ENCODE data around the gene TAAR6. TPM values are rescaled to one million over a fixed set of nuclear protein-coding genes. Genes with fewer than 3 reads are reported as not detected.
"Not testable (repeated sequence)": the region's sequence is repeated elsewhere in the genome, so short reads cannot be mapped to it uniquely, and the experiment has no call there.

TAAR6 gene
- total RNA-seq, 4 donors from 2014 or later = not detected

DNA sequence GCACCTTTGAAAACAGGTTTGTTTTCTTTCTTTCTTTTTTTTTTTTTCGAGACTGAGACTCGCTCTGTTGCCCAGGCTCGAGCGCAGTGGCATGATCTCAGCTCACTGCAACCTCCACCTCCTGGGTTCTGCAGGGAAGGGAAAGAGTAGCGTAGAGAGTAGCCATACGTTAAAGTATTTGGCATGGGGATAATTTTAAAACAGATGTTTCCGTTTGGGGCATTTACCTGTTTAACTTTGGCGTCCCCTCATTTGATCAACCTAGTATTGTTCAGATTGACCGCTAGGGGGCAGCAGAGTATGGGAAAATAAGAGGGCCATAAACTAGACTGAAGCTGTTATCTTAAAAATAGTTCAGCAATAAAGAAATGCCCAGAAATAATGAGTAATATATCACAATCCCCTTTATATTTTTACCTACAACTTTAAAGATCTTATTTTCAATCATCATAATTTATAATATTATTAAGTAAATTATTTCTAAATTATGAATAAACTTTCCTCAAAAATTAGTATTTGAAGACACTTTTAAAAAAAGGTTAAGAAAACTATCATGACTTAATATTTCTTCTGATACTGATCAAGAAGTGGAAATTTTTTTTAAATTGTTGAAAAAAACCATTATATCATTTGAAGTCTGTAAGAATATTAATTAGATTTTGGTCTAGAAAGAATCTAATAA is 39.7 kb upstream of the TAAR6 start:
- DNase-seq (ENCODE audit: low spot score) (peak; percentile 32), ATAC-seq (ENCODE audit: low FRiP score) (peak; percentile 75)
- TF ChIP-seq, protein P1, sequence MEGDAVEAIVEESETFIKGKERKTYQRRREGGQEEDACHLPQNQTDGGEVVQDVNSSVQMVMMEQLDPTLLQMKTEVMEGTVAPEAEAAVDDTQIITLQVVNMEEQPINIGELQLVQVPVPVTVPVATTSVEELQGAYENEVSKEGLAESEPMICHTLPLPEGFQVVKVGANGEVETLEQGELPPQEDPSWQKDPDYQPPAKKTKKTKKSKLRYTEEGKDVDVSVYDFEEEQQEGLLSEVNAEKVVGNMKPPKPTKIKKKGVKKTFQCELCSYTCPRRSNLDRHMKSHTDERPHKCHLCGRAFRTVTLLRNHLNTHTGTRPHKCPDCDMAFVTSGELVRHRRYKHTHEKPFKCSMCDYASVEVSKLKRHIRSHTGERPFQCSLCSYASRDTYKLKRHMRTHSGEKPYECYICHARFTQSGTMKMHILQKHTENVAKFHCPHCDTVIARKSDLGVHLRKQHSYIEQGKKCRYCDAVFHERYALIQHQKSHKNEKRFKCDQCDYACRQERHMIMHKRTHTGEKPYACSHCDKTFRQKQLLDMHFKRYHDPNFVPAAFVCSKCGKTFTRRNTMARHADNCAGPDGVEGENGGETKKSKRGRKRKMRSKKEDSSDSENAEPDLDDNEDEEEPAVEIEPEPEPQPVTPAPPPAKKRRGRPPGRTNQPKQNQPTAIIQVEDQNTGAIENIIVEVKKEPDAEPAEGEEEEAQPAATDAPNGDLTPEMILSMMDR (IDR thresholded peaks at IDR 0.05) = peak in 2 of 3 donors; percentile 21 to 58

DNA sequence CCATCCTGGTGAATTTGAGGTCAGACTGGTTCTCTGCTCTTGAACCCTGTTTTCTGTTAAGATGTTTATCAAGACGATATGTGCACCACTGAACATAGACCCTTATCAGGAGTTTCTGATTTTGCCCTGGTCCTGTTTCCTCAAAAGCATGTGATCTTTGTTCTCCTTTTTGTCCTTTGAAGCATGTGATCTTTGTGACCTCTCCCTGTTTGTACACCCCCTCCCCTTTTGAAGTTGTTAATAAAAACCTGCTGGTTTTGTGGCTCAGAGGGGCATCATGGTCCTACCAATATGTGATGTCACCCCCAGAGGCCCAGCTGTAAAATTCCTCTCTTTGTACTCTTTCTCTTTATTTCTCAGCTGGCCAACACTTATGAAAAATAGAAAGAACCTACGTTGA is 35.6 kb upstream of the TAAR6 start:
- not testable (repeated sequence) for ATAC-seq (ENCODE audit: low FRiP score); DNase-seq (ENCODE audit: low spot score)

DNA sequence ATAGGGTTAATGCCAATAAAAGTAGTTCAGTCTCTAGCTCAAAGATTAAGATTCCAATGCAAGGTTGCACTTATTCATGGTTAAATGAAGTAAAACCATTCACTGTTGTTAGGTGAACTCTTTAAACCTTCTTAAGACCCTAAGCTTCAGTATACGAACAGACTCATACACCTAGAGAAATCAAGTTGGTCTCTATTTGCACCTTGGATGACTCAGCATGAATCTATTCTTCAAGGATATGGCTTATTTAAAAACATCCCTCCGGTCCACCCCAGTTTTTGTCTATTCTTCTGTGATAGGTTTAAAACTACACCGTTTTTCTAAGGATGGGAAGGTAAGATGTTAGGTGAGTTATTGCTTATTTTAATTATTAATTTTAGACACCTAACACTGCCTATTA is 33.0 kb upstream of the TAAR6 start:
- no peak for ATAC-seq (ENCODE audit: low FRiP score)
- no peak for DNase-seq (ENCODE audit: low spot score)
- TF ChIP-seq, protein P1 (IDR thresholded peaks at IDR 0.05) = no peak

DNA sequence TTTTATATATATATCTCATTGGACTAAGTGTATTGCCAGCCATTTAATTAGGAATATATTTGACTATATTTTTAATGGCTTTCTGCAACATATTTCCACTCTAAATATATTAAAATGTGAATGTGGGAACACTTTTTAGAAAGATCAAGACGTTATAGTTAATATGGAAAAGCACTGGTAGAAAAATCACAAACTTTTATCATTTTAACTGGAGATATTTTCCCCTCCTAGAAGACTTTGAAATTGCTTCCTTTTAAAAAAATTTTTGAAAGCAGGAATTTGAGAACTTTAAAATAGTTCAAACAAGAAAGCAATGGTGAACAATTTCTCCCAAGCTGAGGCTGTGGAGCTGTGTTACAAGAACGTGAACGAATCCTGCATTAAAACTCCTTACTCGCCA is 32.1 kb upstream of the TAAR6 start, which contains the start of gene TAAR9:
Gene TAAR9 (plus strand): TSS at position 301 of the 400 bp plus-strand sequence. CDS start 13 bp downstream, at position 314.
- TF ChIP-seq, protein P1 (IDR thresholded peaks at IDR 0.05) = no peak
- ATAC-seq (ENCODE audit: low FRiP score) (no peak), DNase-seq (ENCODE audit: low spot score) (no peak)

DNA sequence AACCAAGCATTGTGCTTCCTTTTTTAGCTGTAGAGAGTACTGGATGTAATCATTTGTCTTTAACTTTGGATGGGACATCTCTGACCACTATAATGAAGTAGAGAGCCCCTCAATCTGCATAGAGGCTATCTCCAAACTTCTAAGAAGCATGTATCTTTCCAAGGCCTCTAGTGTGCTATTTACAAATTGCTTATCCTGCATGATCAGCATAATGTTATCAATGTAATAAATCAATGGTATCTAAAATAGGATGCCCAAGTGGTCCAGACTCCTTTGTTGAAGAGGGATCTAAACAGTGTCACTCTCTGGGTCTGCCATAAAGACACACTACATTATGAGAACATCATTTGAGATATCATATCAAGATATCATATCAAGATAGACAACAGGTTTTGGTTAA is 25.3 kb upstream of the TAAR6 start:
- ATAC-seq (ENCODE audit: low FRiP score) = no peak
- TF ChIP-seq, protein P1 (IDR thresholded peaks at IDR 0.05) = no peak
- no peak for DNase-seq (ENCODE audit: low spot score)

DNA sequence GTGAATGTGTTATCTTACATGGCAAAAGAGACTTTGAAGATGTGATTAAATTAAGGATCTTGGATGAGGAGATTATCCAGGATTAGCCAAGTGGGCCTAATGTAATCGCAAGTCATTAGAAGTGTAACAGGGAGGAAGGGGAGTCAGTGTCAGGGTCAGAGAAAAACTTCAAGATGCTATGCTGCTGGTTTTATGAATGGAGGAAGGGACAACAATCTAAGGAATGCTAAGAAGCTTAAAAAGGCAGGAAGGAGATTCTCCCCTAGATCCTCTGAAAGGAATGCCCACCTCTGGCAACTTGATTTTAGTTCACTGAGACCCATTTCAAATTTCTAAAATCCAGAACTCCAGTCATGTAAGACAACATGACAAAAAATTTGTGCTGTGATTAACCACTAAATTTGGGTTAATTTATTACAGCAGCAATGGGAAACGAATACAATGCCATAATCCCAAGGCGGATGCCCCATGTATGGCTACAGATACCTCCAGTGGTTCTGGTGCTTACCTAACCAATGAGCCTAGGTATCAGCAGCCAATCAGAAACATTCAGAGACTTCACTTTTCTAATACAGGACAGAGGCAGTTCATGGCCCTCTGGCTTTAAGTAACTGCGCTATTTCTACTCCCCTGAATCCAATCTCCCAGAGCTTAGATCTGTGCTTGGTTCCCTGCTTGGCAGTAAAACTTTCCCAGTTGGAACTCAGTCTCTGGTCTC is 21.2 kb upstream of the TAAR6 start:
- TF ChIP-seq, protein P1 (IDR thresholded peaks at IDR 0.05) = no peak
- DNase-seq (ENCODE audit: low spot score) (no peak), ATAC-seq (ENCODE audit: low FRiP score) (no peak)

DNA sequence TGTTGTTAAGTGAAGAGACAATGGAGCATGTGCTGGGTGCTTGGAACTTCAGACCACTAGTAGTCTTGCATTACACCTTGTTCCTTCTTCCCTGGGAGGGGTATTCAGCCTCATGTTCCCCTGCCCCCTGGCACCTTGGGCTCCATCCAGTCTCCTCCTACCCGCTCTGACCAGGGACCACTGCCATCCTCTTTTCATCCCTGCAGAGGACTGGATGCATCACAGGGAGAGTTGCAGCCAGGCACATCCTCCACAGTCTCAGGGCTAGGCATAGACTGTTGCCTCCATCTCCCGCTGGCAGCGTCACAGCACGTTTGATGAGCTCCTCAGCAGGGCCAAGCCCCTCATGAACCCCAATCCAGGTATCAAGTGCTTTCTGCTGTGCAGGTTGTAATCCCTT is 18.9 kb upstream of the TAAR6 start:
- ATAC-seq (ENCODE audit: low FRiP score) (no peak), DNase-seq (ENCODE audit: low spot score) (no peak)
- TF ChIP-seq, protein P1 (IDR thresholded peaks at IDR 0.05) = no peak
